Measurements from ENCODE around the gene CSRP2.

DNA sequence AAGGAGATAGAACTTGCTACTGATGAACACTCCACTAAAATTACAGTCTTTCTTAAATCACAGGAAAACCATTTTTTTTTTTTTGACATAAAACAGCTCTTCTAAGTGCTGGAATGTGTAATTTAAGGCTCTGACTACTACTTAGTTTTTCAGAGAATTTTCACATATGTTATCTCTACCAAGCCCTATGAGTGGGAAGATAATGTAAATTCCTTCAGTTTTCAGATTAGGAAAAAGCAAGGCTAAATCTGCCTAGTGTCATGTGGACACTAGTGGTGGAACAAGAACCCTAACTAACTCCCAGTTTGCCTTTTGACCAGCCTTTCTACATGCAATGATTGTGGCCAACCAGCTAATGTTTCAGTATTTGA is 37.3 kb upstream of the CSRP2 start:
- TF ChIP-seq, protein P1, sequence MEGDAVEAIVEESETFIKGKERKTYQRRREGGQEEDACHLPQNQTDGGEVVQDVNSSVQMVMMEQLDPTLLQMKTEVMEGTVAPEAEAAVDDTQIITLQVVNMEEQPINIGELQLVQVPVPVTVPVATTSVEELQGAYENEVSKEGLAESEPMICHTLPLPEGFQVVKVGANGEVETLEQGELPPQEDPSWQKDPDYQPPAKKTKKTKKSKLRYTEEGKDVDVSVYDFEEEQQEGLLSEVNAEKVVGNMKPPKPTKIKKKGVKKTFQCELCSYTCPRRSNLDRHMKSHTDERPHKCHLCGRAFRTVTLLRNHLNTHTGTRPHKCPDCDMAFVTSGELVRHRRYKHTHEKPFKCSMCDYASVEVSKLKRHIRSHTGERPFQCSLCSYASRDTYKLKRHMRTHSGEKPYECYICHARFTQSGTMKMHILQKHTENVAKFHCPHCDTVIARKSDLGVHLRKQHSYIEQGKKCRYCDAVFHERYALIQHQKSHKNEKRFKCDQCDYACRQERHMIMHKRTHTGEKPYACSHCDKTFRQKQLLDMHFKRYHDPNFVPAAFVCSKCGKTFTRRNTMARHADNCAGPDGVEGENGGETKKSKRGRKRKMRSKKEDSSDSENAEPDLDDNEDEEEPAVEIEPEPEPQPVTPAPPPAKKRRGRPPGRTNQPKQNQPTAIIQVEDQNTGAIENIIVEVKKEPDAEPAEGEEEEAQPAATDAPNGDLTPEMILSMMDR (CRISPR knock-in tag; IDR thresholded peaks at IDR 0.05) = no peak
- no peak for TF ChIP-seq NFRKB (IDR thresholded peaks at IDR 0.05)

Measured in HepG2 (cell line).